Left ventricle myocardium superior (tissue), 1 donor: ENCODE measurements around the gene TMEM121B. TPM values are rescaled to one million over a fixed set of nuclear protein-coding genes. Genes with fewer than 3 reads are reported as not detected.

Source experiments
- ATAC-seq: fragments of 200-7000 bp; cut with Tn5 transposase; one replicate; pipeline ENCODE4 v1.9.1; 2020; ENCODE audit warnings: mild to moderate bottlenecking, moderate library complexity
- DNase-seq: peaks from one replicate; pipeline ENCODE4 v3.0.0-alpha.2; 2020
- intact Hi-C: fragments of 100-400 bp; cut with micrococcal nuclease; formaldehyde crosslinking; loops from one replicate; pipeline ENCODE4 v1.11.0; 2022
- total RNA-seq: library from RNA; stranded (reverse); fragmentation: NEBNext Ultra II Directional; extraction: Animal tissue kit (Norgen Biotek cat#: 25700); gene quantifications from one replicate; pipeline ENCODE4 v1.2.1, GENCODE V29; 2021
- donor health status: DM: no; HTN: yes; CAD: no; lungs with severe emphysema.

The TMEM121B gene
- total RNA-seq, 1 donor from 2014 or later: 1.7 TPM

DNA sequence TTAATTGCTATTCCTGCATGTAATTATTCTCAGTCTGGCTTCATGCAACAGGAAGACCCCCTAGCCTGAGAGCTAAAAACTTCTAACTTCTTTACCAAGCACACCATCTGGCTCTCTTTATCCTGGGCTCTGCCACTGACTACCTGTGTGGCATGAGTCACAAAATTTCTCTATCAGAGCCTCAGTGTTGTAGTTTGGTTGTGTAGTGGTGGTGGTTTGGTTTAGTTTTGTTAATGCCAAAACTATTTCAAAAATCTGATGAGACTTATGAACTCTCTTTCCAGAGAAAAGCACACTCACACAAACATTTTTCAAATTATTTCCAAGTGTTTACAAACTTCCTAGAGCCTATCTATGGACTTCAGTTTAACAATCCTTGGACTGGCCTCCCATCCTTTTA lies 43.9 kb downstream of the TMEM121B start:
- ATAC-seq (no peak), DNase-seq (no peak)
- intact Hi-C loops: no loop called here

DNA sequence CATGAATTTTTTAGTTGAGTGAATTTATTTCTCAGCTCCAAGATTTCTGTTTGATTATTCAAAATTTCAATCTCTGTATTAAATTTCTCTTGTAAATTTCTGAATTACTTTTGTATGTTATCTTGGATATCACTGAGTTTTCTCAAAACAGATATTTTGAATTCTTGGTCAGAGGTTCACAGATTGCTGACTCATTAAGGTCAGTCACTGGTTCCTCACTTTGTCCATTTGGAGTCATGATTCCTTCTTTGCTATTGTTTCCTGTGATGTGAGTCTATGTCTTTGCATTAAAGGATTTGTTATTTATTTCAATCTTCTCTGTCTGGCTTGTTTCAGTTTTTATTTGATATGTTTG lies 46.5 kb downstream of the TMEM121B start:
- no peak for ATAC-seq
- intact Hi-C loops: loop anchor here (5.0 kb wide), 1 partner anchor 428 kb away; no protein-coding TSS in a partner anchor

DNA sequence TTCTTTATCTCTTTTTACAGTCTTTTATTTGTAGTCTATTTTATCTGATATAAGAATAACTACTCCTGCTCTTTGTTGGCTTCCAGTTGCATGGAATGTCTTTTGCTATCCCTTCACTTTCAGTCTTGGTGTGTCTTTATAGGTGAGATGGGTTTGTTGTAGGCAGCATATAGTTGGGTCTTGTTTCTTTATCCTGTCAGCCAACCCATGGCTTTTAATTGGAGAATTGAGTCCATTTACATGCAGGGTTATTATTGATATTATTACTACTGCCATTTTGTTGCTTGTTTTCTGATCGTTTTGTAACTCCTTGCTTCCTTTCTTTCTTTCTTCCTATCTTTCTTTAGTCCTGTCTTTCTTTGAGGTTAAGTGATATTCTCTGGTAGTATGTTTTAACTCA lies 48.3 kb downstream of the TMEM121B start:
- intact Hi-C loops: loop anchor here (5.0 kb wide), 1 partner anchor 429 kb away; no protein-coding TSS in a partner anchor
- DNase-seq: no peak
- no peak for ATAC-seq

More for the DNA sequence above, 46.5 kb downstream of the TMEM121B start:
- no peak for DNase-seq

Other genes with a start within 250 kb of the TMEM121B start
- gene GAB4, start 113.1 kb downstream of the TMEM121B start, total RNA-seq: not detected
- gene IL17RA, start 36.4 kb downstream of the TMEM121B start, total RNA-seq: 10.1 TPM
- gene HDHD5, start 37.9 kb upstream of the TMEM121B start, total RNA-seq: 63.8 TPM
- gene ADA2, start 98.1 kb upstream of the TMEM121B start, total RNA-seq: 34.0 TPM
- 7.1 TPM for gene CECR2, start 248.1 kb upstream of the TMEM121B start, total RNA-seq